ENCODE measurements around the gene IGSF10. TPM values are rescaled to one million over a fixed set of nuclear protein-coding genes. Genes with fewer than 3 reads are reported as not detected.
"Not testable (repeated sequence)": the region's sequence is repeated elsewhere in the genome, so short reads cannot be mapped to it uniquely, and the experiment has no call there.

IGSF10 gene
- total RNA-seq, 1 donor from 2014 or later, result not detected

GRCh38 chr3:151501171-151501922, 40.5 kb upstream of the IGSF10 start:
- Mint-ChIP-seq H3K4me3 (no peak overlapping the region), H3K9me3 (peaks cover 3% of the 10 kb centered on the region), H3K27ac (no peak overlapping the region), H3K36me3 (ENCODE audit: low read depth) (no peaks in the 10 kb centered on the region), H3K27me3 (peaks cover 3% of the 10 kb centered on the region), H3K4me1 (no peaks in the 10 kb centered on the region)
- TF ChIP-seq CTCF (IDR thresholded peaks at IDR 0.05), result no peak
- CTCF ChIA-PET, result no interaction called here
- DNase-seq, result no peak
- intact Hi-C loops (cut with micrococcal nuclease), result no loop called here
- POLR2A ChIA-PET, result no interaction called here
- no peak for ATAC-seq (ENCODE audit: low read depth)

- no peak for TF ChIP-seq CTCF (IDR thresholded peaks at IDR 0.05)
- H3K9me3 Mint-ChIP-seq, result peaks cover 3% of the 10 kb centered on the region
- peaks cover 3% of the 10 kb centered on the region for H3K27me3 Mint-ChIP-seq
- H3K27ac Mint-ChIP-seq, result no peak overlapping the region
- intact Hi-C loops (cut with micrococcal nuclease), result no loop called here
- no peak for DNase-seq
- H3K4me3 Mint-ChIP-seq, result no peak overlapping the region
- CTCF ChIA-PET, result no interaction called here
- no peaks in the 10 kb centered on the region for H3K4me1 Mint-ChIP-seq
- no peak for ATAC-seq (ENCODE audit: low read depth)
- H3K36me3 Mint-ChIP-seq (ENCODE audit: low read depth), result no peaks in the 10 kb centered on the region
- POLR2A ChIA-PET, result no interaction called here
These were observed 38.3 kb upstream of the IGSF10 start for GRCh38 chr3:151499168-151499567.

- TF ChIP-seq CTCF (IDR thresholded peaks at IDR 0.05), result no peak
- DNase-seq (no peak), ATAC-seq (ENCODE audit: low read depth) (no peak)
- H3K4me1 Mint-ChIP-seq, result no peaks in the 10 kb centered on the region
- ChIA-PET POLR2A (no interaction called here), CTCF (no interaction called here)
- no peak overlapping the region for H3K4me3 Mint-ChIP-seq
- no peaks in the 10 kb centered on the region for H3K27me3 Mint-ChIP-seq
- intact Hi-C loops (cut with micrococcal nuclease), result no loop called here
- no peaks in the 10 kb centered on the region for H3K36me3 Mint-ChIP-seq (ENCODE audit: low read depth)
- no peak overlapping the region for H3K27ac Mint-ChIP-seq
- H3K9me3 Mint-ChIP-seq, result no peaks in the 10 kb centered on the region
These were observed 30.7 kb upstream of the IGSF10 start for GRCh38 chr3:151491525-151491924.

GRCh38 chr3:151487833-151488232, 27.0 kb upstream of the IGSF10 start:
- H3K27ac Mint-ChIP-seq; POLR2A ChIA-PET; H3K4me3 Mint-ChIP-seq; ATAC-seq (ENCODE audit: low read depth); H3K4me1 Mint-ChIP-seq; DNase-seq; H3K27me3 Mint-ChIP-seq; H3K9me3 Mint-ChIP-seq; CTCF ChIA-PET; intact Hi-C loops (cut with micrococcal nuclease); H3K36me3 Mint-ChIP-seq (ENCODE audit: low read depth): not testable (repeated sequence)

- intact Hi-C loops (cut with micrococcal nuclease), result no loop called here
- Mint-ChIP-seq H3K27me3 (peaks cover 7% of the 10 kb centered on the region), H3K4me1 (no peaks in the 10 kb centered on the region), H3K27ac (no peak overlapping the region), H3K4me3 (no peak overlapping the region), H3K9me3 (peaks cover 13% of the 10 kb centered on the region), H3K36me3 (ENCODE audit: low read depth) (no peaks in the 10 kb centered on the region)
- no peak for DNase-seq
- no peak for ATAC-seq (ENCODE audit: low read depth)
- ChIA-PET POLR2A (no interaction called here), CTCF (no interaction called here)
- TF ChIP-seq CTCF (IDR thresholded peaks at IDR 0.05), result no peak
These were observed 23.2 kb upstream of the IGSF10 start for GRCh38 chr3:151483961-151484520.
